ENCODE results near the gene SLAMF8.

The SLAMF8 gene

DNA sequence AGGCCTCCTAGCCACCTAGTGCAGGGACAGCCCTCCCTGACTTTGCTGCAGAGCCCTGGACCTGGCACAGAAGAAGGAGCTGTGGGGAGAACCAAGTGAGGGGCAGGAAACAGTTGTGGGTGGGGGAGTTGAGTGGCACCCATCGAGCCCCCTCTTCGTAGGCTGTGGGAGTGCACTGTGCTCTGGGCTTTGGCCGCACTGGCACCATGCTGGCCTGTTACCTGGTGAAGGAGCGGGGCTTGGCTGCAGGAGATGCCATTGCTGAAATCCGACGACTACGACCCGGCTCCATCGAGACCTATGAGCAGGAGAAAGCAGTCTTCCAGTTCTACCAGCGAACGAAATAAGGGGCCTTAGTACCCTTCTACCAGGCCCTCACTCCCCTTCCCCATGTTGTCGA, 44.7 kb upstream of the SLAMF8 start:
- TF ChIP-seq FOXP2 (optimal IDR thresholded peaks at IDR 0.05; ENCODE audit: borderline replicate concordance, extremely low read depth, extremely low read length, insufficient read depth) (no peak), POLR2AphosphoS5 (IDR thresholded peaks at IDR 0.05; ENCODE audit: low read depth, low read length) (no peak), SIN3A (IDR thresholded peaks at IDR 0.05; ENCODE audit: borderline replicate concordance, insufficient read depth, low read length) (no peak), TAF1 (IDR thresholded peaks at IDR 0.05; ENCODE audit: borderline replicate concordance, insufficient read depth, low read length) (no peak)
- TF ChIP-seq, protein P1, sequence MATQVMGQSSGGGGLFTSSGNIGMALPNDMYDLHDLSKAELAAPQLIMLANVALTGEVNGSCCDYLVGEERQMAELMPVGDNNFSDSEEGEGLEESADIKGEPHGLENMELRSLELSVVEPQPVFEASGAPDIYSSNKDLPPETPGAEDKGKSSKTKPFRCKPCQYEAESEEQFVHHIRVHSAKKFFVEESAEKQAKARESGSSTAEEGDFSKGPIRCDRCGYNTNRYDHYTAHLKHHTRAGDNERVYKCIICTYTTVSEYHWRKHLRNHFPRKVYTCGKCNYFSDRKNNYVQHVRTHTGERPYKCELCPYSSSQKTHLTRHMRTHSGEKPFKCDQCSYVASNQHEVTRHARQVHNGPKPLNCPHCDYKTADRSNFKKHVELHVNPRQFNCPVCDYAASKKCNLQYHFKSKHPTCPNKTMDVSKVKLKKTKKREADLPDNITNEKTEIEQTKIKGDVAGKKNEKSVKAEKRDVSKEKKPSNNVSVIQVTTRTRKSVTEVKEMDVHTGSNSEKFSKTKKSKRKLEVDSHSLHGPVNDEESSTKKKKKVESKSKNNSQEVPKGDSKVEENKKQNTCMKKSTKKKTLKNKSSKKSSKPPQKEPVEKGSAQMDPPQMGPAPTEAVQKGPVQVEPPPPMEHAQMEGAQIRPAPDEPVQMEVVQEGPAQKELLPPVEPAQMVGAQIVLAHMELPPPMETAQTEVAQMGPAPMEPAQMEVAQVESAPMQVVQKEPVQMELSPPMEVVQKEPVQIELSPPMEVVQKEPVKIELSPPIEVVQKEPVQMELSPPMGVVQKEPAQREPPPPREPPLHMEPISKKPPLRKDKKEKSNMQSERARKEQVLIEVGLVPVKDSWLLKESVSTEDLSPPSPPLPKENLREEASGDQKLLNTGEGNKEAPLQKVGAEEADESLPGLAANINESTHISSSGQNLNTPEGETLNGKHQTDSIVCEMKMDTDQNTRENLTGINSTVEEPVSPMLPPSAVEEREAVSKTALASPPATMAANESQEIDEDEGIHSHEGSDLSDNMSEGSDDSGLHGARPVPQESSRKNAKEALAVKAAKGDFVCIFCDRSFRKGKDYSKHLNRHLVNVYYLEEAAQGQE (IDR thresholded peaks at IDR 0.05; ENCODE audit: insufficient read depth in 1 of 2, low read depth in 2 of 2, low read length in 2 of 2) = no peak

DNA sequence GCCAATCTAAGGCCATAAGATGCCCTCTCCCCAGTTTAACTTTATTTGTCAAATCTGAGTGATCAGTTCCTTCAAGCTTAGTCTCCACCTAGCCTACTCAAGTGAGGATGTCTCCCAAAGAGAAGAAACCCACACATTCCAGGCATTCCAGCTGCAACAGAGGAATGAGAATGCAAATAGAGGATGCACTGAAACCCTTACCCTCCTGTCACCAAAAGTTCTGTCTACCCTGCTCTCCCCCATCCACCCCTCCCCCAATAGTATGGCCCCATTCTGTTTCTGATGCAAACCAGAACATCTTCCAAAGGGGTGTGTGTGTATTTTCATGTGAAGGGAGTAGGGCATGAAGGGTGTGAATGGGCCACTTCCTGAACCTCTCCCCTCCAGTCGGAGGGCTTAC, 42.9 kb upstream of the SLAMF8 start:
- TF ChIP-seq TAF1 (IDR thresholded peaks at IDR 0.05; ENCODE audit: borderline replicate concordance, insufficient read depth, low read length) (no peak), POLR2AphosphoS5 (IDR thresholded peaks at IDR 0.05; ENCODE audit: low read depth, low read length) (no peak), FOXP2 (optimal IDR thresholded peaks at IDR 0.05; ENCODE audit: borderline replicate concordance, extremely low read depth, extremely low read length, insufficient read depth) (no peak), SIN3A (IDR thresholded peaks at IDR 0.05; ENCODE audit: borderline replicate concordance, insufficient read depth, low read length) (no peak)
- TF ChIP-seq, protein P1 (IDR thresholded peaks at IDR 0.05; ENCODE audit: insufficient read depth in 1 of 2, low read depth in 2 of 2, low read length in 2 of 2) = no peak

DNA sequence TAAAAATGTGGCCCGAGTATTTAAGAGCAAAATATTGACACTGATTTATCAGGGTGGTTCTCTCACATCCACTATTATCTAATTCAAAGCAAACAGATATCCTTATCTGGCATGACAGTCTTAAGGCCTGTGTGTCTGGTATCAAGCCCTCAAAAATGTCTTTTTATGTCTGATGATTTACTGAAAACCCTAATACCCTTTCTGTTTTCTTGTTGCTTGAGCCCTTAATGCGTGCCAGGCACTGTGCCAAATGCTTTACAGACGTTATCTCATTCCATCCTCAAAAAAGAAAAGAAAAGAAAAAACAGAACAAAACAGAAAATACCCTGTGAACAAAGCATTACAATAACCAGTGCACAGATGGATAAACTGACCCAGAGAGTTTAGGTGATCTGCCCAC, 40.2 kb upstream of the SLAMF8 start:
- TF ChIP-seq POLR2AphosphoS5 (IDR thresholded peaks at IDR 0.05; ENCODE audit: low read depth, low read length) = no peak
- TF ChIP-seq TAF1 (IDR thresholded peaks at IDR 0.05; ENCODE audit: borderline replicate concordance, insufficient read depth, low read length) = no peak
- TF ChIP-seq SIN3A (IDR thresholded peaks at IDR 0.05; ENCODE audit: borderline replicate concordance, insufficient read depth, low read length) = no peak
- TF ChIP-seq FOXP2 (optimal IDR thresholded peaks at IDR 0.05; ENCODE audit: borderline replicate concordance, extremely low read depth, extremely low read length, insufficient read depth) = no peak
- TF ChIP-seq, protein P1 (IDR thresholded peaks at IDR 0.05; ENCODE audit: insufficient read depth in 1 of 2, low read depth in 2 of 2, low read length in 2 of 2) = no peak

DNA sequence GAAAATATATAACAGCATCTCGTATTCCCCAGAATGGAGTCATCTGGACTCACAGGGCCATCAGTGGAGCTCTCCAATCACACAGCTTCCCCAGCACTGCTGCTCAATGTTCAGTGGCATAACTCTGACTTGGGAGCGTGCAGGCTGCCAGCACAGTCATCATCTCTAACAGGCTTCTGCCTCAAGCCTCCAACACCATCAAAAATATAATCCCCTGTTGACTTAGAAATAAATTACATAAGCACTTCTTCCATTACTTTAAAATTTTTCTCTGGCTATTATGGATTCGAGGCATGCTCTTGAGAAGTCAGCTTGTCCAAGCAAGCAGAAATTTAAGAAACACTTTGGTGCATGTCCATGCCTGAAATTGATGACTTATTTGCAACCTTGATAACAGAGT, 39.7 kb upstream of the SLAMF8 start:
- TF ChIP-seq SIN3A (IDR thresholded peaks at IDR 0.05; ENCODE audit: borderline replicate concordance, insufficient read depth, low read length) (no peak), TAF1 (IDR thresholded peaks at IDR 0.05; ENCODE audit: borderline replicate concordance, insufficient read depth, low read length) (no peak), POLR2AphosphoS5 (IDR thresholded peaks at IDR 0.05; ENCODE audit: low read depth, low read length) (no peak), FOXP2 (optimal IDR thresholded peaks at IDR 0.05; ENCODE audit: borderline replicate concordance, extremely low read depth, extremely low read length, insufficient read depth) (no peak)
- TF ChIP-seq, protein P1 (IDR thresholded peaks at IDR 0.05; ENCODE audit: insufficient read depth in 1 of 2, low read depth in 2 of 2, low read length in 2 of 2) = no peak
